Ovary (tissue), 9 donors: Measurements from ENCODE around the gene TNK1. TPM values are rescaled to one million over a fixed set of nuclear protein-coding genes. Genes with fewer than 3 reads are reported as not detected.

Experiments
- DNase-seq, 5 donors: peaks; one replicate each; pipeline ENCODE4 v3.0.0-alpha.2; 2019 to 2020
- H3K27ac ChIP-seq, 2 donors: fragments of 200-600 bp; one replicate each; pipeline versions ENCODE4 v1.5.1 to v1.8.0; 2019 to 2022
- H3K27me3 ChIP-seq: fragments of 200-600 bp; one replicate; pipeline ENCODE4 v1.8.0; 2022
- H3K36me3 ChIP-seq: fragments of 200-600 bp; sonication (generic); one replicate; pipeline ENCODE4 v1.5.1; 2019
- H3K4me1 ChIP-seq: one replicate; pipeline ENCODE4 v1.8.1; 2013; ENCODE audit warnings: mild to moderate bottlenecking, moderate library complexity; ENCODE audit not compliant: insufficient read depth
- H3K4me3 ChIP-seq: fragments of 200-600 bp; sonication (generic); one replicate; pipeline ENCODE4 v1.5.1; 2017
- H3K9me3 ChIP-seq, 2 donors: fragments of 200-600 bp in 1 of 2; sonication (generic) in 1 of 2; one replicate each; pipeline versions ENCODE4 v1.5.1 to v1.8.1; 2013 to 2019; ENCODE audit warnings: mild to moderate bottlenecking in 1 of 2, moderate library complexity in 1 of 2
- CTCF ChIP-seq, 3 donors: fragments of 450-650 bp in 2 of 3; fragments of 200-600 bp in 1 of 3; IDR thresholded peaks; one replicate each; pipeline versions ENCODE4 v1.5.1 to v1.8.0; 2016 to 2022; ENCODE audit warnings: antibody characterized with exemption in 3 of 3, mild to moderate bottlenecking in 1 of 3
- EP300 ChIP-seq: sonication (generic); formaldehyde crosslinking; IDR thresholded peaks from one replicate; pipeline ENCODE4 v1.6.1; 2017; ENCODE audit warnings: antibody characterized with exemption
- POLR2A ChIP-seq: fragments of 450-650 bp; IDR thresholded peaks from one replicate; pipeline ENCODE4 v1.6.1; 2017; ENCODE audit warnings: antibody characterized with exemption, mild to moderate bottlenecking, moderate library complexity
- WGBS, 3 donors: extraction: QIAGEN DNeasy Blood & Tissue Kit in 1 of 3; methylation state at CpG; one replicate each; pipeline versions ENCODE4 v1.1.5 to v1.1.7; 2013 to 2017; 5-methylcytosine and 5-hydroxymethylcytosine counted together
- intact Hi-C, 4 donors: fragments of 100-400 bp; cut with DNase I; formaldehyde crosslinking; loops; one replicate each; pipeline versions ENCODE4 v1.11.0 to v1.15.1; 2022 to 2023
- polyA plus RNA-seq, 2 donors: library from polyadenylated mRNA; stranded (reverse); fragments of 200-250 nt in 1 of 2; fragments of 350-450 nt in 1 of 2; fragmentation: Illumina TruSeq in 1 of 2; extraction: RNeasy Lipid Tissue Mini Kit (QIAGEN cat#74804) in 1 of 2; gene quantifications; one replicate each; pipeline ENCODE4 v1.2.3, GENCODE V29; 2013 to 2014
- total RNA-seq, 7 donors: library from RNA; depleted of rRNA in 2 of 7; stranded (reverse); fragments of >200 nt in 2 of 7; fragmentation: NEBNext Ultra II Directional in 3 of 7; extraction: Animal tissue kit (Norgen Biotek cat#: 25700) in 3 of 7; gene quantifications; one replicate each; pipeline versions ENCODE4 v1.1.0 to v1.2.4, GENCODE V29; 2016 to 2023
- donor health status: DM: no; HTN: no; CAD: no; lungs with moderate emphysema.
- donor health status: DM: no; HTN: no; CAD: no.
- donor health status: Bipolar disorder and iron deficiency.
- donor health status: DM: yes; HTN: yes; CAD: no.
- donor health status: DM: no; HTN: no; CAD: no.
- donor health status: DM: yes; HTN: yes; CAD: no.

TNK1 gene
- total and polyA plus RNA-seq, 9 donors: 0.85 to 8.3 (median 5.7) TPM

GRCh38 chr17:7408863-7409262 is 28.0 kb downstream of the TNK1 start:
- Histone ChIP-seq H3K4me1 (peaks cover 5% of the 10 kb centered on the region), H3K9me3 (no peaks in the 10 kb centered on the region), H3K4me3 (no peak overlapping the region), H3K27ac (no peak overlapping the region), H3K36me3 (no peaks in the 10 kb centered on the region), H3K27me3 (no peaks in the 10 kb centered on the region)
- WGBS, 3 donors: 57 to 73% (median 73%) methylated on average over 6 of the region's 6 CpGs
- DNase-seq: no peak
- intact Hi-C loops: loop anchor here in 1 of 4 donors (5.0 kb wide), 1 partner anchor 62 kb away; no protein-coding TSS in a partner anchor
- TF ChIP-seq CTCF (IDR thresholded peaks at IDR 0.05) (no peak), POLR2A (no peak), EP300 (no peak)

- Histone ChIP-seq H3K4me3 (no peak overlapping the region), H3K4me1 (peaks cover 5% of the 10 kb centered on the region), H3K9me3 (no peaks in the 10 kb centered on the region), H3K27ac (no peak overlapping the region), H3K36me3 (no peaks in the 10 kb centered on the region), H3K27me3 (no peaks in the 10 kb centered on the region)
- no peak for DNase-seq
- intact Hi-C loops: loop anchor here in 1 of 4 donors (5.0 kb wide), 1 partner anchor 62 kb away; no protein-coding TSS in a partner anchor
- 86 to 93% (median 91%) methylated on average over 6 of the region's 6 CpGs for WGBS, 3 donors
- TF ChIP-seq EP300 (no peak), CTCF (IDR thresholded peaks at IDR 0.05) (no peak), POLR2A (no peak)
These were observed 28.8 kb downstream of the TNK1 start for GRCh38 chr17:7409716-7410115.

- peaks cover 2% of the 10 kb centered on the region for H3K4me1 ChIP-seq
These were observed 29.9 kb downstream of the TNK1 start for GRCh38 chr17:7410634-7411426.

GRCh38 chr17:7411427-7411750 is 30.5 kb downstream of the TNK1 start:
- WGBS, 3 donors: 95 to 98% (median 96%) methylated on average over 8 of the region's 8 CpGs
- Histone ChIP-seq H3K27me3 (no peaks in the 10 kb centered on the region), H3K4me1 (no peaks in the 10 kb centered on the region), H3K9me3 (no peaks in the 10 kb centered on the region), H3K36me3 (no peaks in the 10 kb centered on the region), H3K27ac (no peak overlapping the region), H3K4me3 (no peak overlapping the region)
- TF ChIP-seq POLR2A (no peak), EP300 (no peak), CTCF (IDR thresholded peaks at IDR 0.05) (no peak)
- intact Hi-C loops: no loop called here
- no peak for DNase-seq

More at GRCh38 chr17:7410634-7411426, 29.9 kb downstream of the TNK1 start:
- no peak overlapping the region for H3K27ac ChIP-seq
- intact Hi-C loops: no loop called here
- H3K9me3 ChIP-seq: no peaks in the 10 kb centered on the region
- 84 to 87% (median 87%) methylated on average over 25 of the region's 25 CpGs for WGBS, 3 donors
- DNase-seq: no peak
- no peak for TF ChIP-seq POLR2A
- no peak for TF ChIP-seq CTCF (IDR thresholded peaks at IDR 0.05)
- TF ChIP-seq EP300: no peak
- no peaks in the 10 kb centered on the region for H3K27me3 ChIP-seq
- H3K4me3 ChIP-seq: no peak overlapping the region
- H3K36me3 ChIP-seq: no peaks in the 10 kb centered on the region
